Measurements from ENCODE around the gene TEX51. TPM values are rescaled to one million over a fixed set of nuclear protein-coding genes. Genes with fewer than 3 reads are reported as not detected.
A peak's percentile ranks its signal among the peaks of the same experiment; 100 is the strongest.

The TEX51 gene
- total RNA-seq, result not detected

GRCh38 chr2:126898636-126899035, at the start of gene TEX51:
Gene TEX51 (plus strand): TSS chr2:126898890. CDS start chr2:126898919, 29 bp downstream.
- no peak within 1 kb of the TSS for H3K4me3 ChIP-seq
- WGBS, result 77% methylated on average over 5 of the region's 5 CpGs
- no peak for DNase-seq (ENCODE audit: extremely low spot score)
- no peak within 1 kb of the TSS for H3K27ac ChIP-seq (replicated peaks in 1 of 4)
- H3K27me3 ChIP-seq, result no peaks in the 10 kb centered on the region
- H3K36me3 ChIP-seq, result no peaks in the 10 kb centered on the region
- H3K9me3 ChIP-seq, result peaks cover 0 to under 1% (median 0%) of the 10 kb centered on the region in 4 donors
- no peak for TF ChIP-seq POLR2A (IDR thresholded peaks at IDR 0.05; ENCODE audit: low read depth)
- TF ChIP-seq CTCF (IDR thresholded peaks at IDR 0.05), result no peak
- intact Hi-C loops (cut with DNase I), result no loop called here
- H3K4me1 ChIP-seq, result no peaks in the 10 kb centered on the region

GRCh38 chr2:126849054-126849453, 49.6 kb upstream of the TEX51 start:
- no peaks in the 10 kb centered on the region for H3K9me3 ChIP-seq
- DNase-seq (ENCODE audit: extremely low spot score), result no peak
- H3K27me3 ChIP-seq, result no peaks in the 10 kb centered on the region
- no peaks in the 10 kb centered on the region for H3K4me1 ChIP-seq
- WGBS, result 80% methylated on average over 2 of the region's 2 CpGs
- TF ChIP-seq EP300 (IDR thresholded peaks at IDR 0.05) (no peak), POLR2AphosphoS5 (IDR thresholded peaks at IDR 0.05) (no peak), CTCF (IDR thresholded peaks at IDR 0.05) (no peak)
- H3K4me3 ChIP-seq, result no peak overlapping the region
- intact Hi-C loops (cut with DNase I), result no loop called here
- H3K36me3 ChIP-seq, result no peaks in the 10 kb centered on the region
- no peak overlapping the region for H3K27ac ChIP-seq (replicated peaks in 1 of 4)

GRCh38 chr2:126849486-126849885, 49.2 kb upstream of the TEX51 start:
- H3K27ac ChIP-seq (replicated peaks in 1 of 4), result no peak overlapping the region
- DNase-seq (ENCODE audit: extremely low spot score), result peak; percentile 85
- no peak overlapping the region for H3K4me3 ChIP-seq
- no peak for TF ChIP-seq POLR2A (IDR thresholded peaks at IDR 0.05; ENCODE audit: low read depth)
- TF ChIP-seq CTCF (IDR thresholded peaks at IDR 0.05), result no peak
- TF ChIP-seq POLR2AphosphoS5 (IDR thresholded peaks at IDR 0.05), result no peak
- no peak for TF ChIP-seq EP300 (IDR thresholded peaks at IDR 0.05)
- H3K27me3 ChIP-seq, result no peaks in the 10 kb centered on the region
- no peaks in the 10 kb centered on the region for H3K9me3 ChIP-seq
- WGBS, result 76% methylated on average over 4 of the region's 4 CpGs
- intact Hi-C loops (cut with DNase I), result no loop called here
- H3K4me1 ChIP-seq, result no peaks in the 10 kb centered on the region
- no peaks in the 10 kb centered on the region for H3K36me3 ChIP-seq

- H3K4me3 ChIP-seq, result no peak overlapping the region
- no peaks in the 10 kb centered on the region for H3K9me3 ChIP-seq
- 98% methylated on average over 5 of the region's 7 CpGs for WGBS
- intact Hi-C loops (cut with DNase I), result no loop called here
- H3K27me3 ChIP-seq, result no peaks in the 10 kb centered on the region
- DNase-seq (ENCODE audit: extremely low spot score), result peak; percentile 75
- TF ChIP-seq POLR2A (IDR thresholded peaks at IDR 0.05; ENCODE audit: low read depth) (no peak), EP300 (IDR thresholded peaks at IDR 0.05) (no peak), POLR2AphosphoS5 (IDR thresholded peaks at IDR 0.05) (no peak), CTCF (IDR thresholded peaks at IDR 0.05) (no peak)
- no peaks in the 10 kb centered on the region for H3K4me1 ChIP-seq
- H3K36me3 ChIP-seq, result no peaks in the 10 kb centered on the region
- H3K27ac ChIP-seq (replicated peaks in 1 of 4), result no peak overlapping the region
Observed at GRCh38 chr2:126849991-126850535, 48.6 kb upstream of the TEX51 start.

- no peaks in the 10 kb centered on the region for H3K9me3 ChIP-seq
- H3K27me3 ChIP-seq, result no peaks in the 10 kb centered on the region
- intact Hi-C loops (cut with DNase I), result no loop called here
- peak; percentile 78 for DNase-seq (ENCODE audit: extremely low spot score)
- no peaks in the 10 kb centered on the region for H3K4me1 ChIP-seq
- H3K27ac ChIP-seq (replicated peaks in 1 of 4), result no peak overlapping the region
- WGBS, result 63% methylated on average over 5 of the region's 5 CpGs
- no peaks in the 10 kb centered on the region for H3K36me3 ChIP-seq
- no peak overlapping the region for H3K4me3 ChIP-seq
- no peak for TF ChIP-seq POLR2A (IDR thresholded peaks at IDR 0.05; ENCODE audit: low read depth)
Observed at GRCh38 chr2:126850940-126851339, 47.8 kb upstream of the TEX51 start.

All from esophagus muscularis mucosa (tissue), 4 donors.